GM12878 (cell line): ENCODE results near the gene STX10. TPM values are rescaled to one million over a fixed set of nuclear protein-coding genes. Genes with fewer than 3 reads are reported as not detected.

Experiments used
- ATF2 ChIP-seq: IDR thresholded peaks from 2 replicates; pipeline ENCODE4 v1.6.1; 2012; ENCODE audit warnings: low read length, inconsistent platforms
- BHLHE40 ChIP-seq, 2 experiments: fragments of 450-650 bp in 1 of 2; IDR thresholded peaks; 2 replicates each; pipeline ENCODE4 v1.6.1; 2011 to 2017; ENCODE audit warnings: low read depth in 2 of 2, borderline replicate concordance in 1 of 2, improper control_type of control experiment in 1 of 2, low read length in 1 of 2, mild to moderate bottlenecking in 1 of 2
- CEBPZ ChIP-seq: fragments of 150-350 bp; IDR thresholded peaks from 2 replicates; pipeline ENCODE4 v1.6.1; 2016; ENCODE audit warnings: low read depth, low read length
- CHD1 ChIP-seq: IDR thresholded peaks from 2 replicates; pipeline ENCODE4 v1.6.1; 2012; ENCODE audit warnings: low read depth, low read length, improper control_type of control experiment
- CHD2 ChIP-seq: IDR thresholded peaks from 2 replicates; pipeline ENCODE4 v1.6.1; 2011; ENCODE audit warnings: low read depth, low read length, improper control_type of control experiment, borderline replicate concordance
- CTCF ChIP-seq, 3 experiments: IDR thresholded peaks in 2 of 3; conservative IDR thresholded peaks in 1 of 3; 2 replicates each; pipeline ENCODE4 v1.5.1; 2011; ENCODE audit warnings: low read depth in 3 of 3, low read length in 3 of 3, mild to moderate bottlenecking in 3 of 3, control low read depth in 2 of 3, moderate library complexity in 2 of 3, inconsistent platforms in 1 of 3, mixed read lengths in 1 of 3; ENCODE audit not compliant: control insufficient read depth in 2 of 3, insufficient read depth in 1 of 3; ENCODE audit errors: extremely low read depth in 1 of 3
- GATAD2B ChIP-seq: fragments of 450-650 bp; conservative IDR thresholded peaks from 2 replicates; pipeline ENCODE4 v1.6.1; 2017; ENCODE audit warnings: low read depth, mild to moderate bottlenecking, moderate library complexity
- IKZF2 ChIP-seq, 2 experiments: fragments of 450-650 bp; IDR thresholded peaks; 2 replicates each; pipeline ENCODE4 v1.6.1; 2017; ENCODE audit warnings: mild to moderate bottlenecking in 2 of 2, moderate library complexity in 2 of 2
- JUNB ChIP-seq: IDR thresholded peaks from 2 replicates; pipeline ENCODE4 v1.6.1; 2016; ENCODE audit warnings: antibody characterized with exemption, mild to moderate bottlenecking
- KDM1A ChIP-seq: fragments of 200-600 bp; sonication (generic); IDR thresholded peaks from 2 replicates; pipeline ENCODE4 v1.6.1; 2016; ENCODE audit warnings: borderline replicate concordance
- MEF2B ChIP-seq: fragments of 450-650 bp; IDR thresholded peaks from 2 replicates; pipeline ENCODE4 v1.6.1; 2018; ENCODE audit warnings: mild to moderate bottlenecking, moderate library complexity; ENCODE audit not compliant: partially characterized antibody, poor library complexity, severe bottlenecking
- NFYA ChIP-seq: IDR thresholded peaks from 2 replicates; pipeline ENCODE4 v1.6.1; 2011; ENCODE audit warnings: low read depth, mild to moderate bottlenecking, low read length, improper control_type of control experiment, borderline replicate concordance
- PBX3 ChIP-seq: IDR thresholded peaks from 2 replicates; pipeline ENCODE4 v1.6.1; 2011; ENCODE audit warnings: mild to moderate bottlenecking, low read depth, low read length, moderate library complexity; ENCODE audit not compliant: insufficient replicate concordance
- RAD21 ChIP-seq: IDR thresholded peaks from 2 replicates; pipeline ENCODE4 v1.6.1; 2011; ENCODE audit warnings: mild to moderate bottlenecking, low read depth, low read length, moderate library complexity; ENCODE audit not compliant: insufficient read depth
- SMC3 ChIP-seq: IDR thresholded peaks from 2 replicates; pipeline ENCODE4 v1.6.1; 2011; ENCODE audit warnings: low read length, improper control_type of control experiment, borderline replicate concordance
- TBL1XR1 ChIP-seq: IDR thresholded peaks from 2 replicates; pipeline ENCODE4 v1.6.1; 2012; ENCODE audit warnings: low read depth, low read length, improper control_type of control experiment
- ZBTB4 ChIP-seq: fragments of 450-650 bp; formaldehyde crosslinking; IDR thresholded peaks from 2 replicates; pipeline ENCODE4 v1.4.0; 2022; ENCODE audit warnings: mild to moderate bottlenecking, moderate library complexity
- ZNF207 ChIP-seq: fragments of 450-650 bp; IDR thresholded peaks from 2 replicates; pipeline ENCODE4 v1.6.1; 2014; ENCODE audit warnings: antibody characterized with exemption, mild to moderate bottlenecking, borderline replicate concordance
- polyA plus RNA-seq, 11 experiments: library from polyadenylated mRNA; depleted of rRNA in 4 of 11; unstranded in 6 of 11; stranded (reverse) in 5 of 11; fragments of >200 nt; fragmentation: Nextera tagmentation in 4 of 11; fragmentation: Illumina TruSeq in 1 of 11; extraction: Ambion mirVana in 4 of 11; extraction: Trizol in 1 of 11; gene quantifications; 1 replicate in 1 of 11; 2 replicates in 10 of 11; pipeline versions ENCODE4 v1.2.1 to v1.2.3, GENCODE V29; 2011 to 2016; ENCODE audit warnings: inconsistent platforms in 2 of 11, missing spikeins in 2 of 11, low read depth in 1 of 11
- total RNA-seq, 4 experiments: library from RNA; depleted of rRNA in 3 of 4; stranded (reverse); fragments of >200 nt in 3 of 4; fragmentation: Illumina TruSeq in 1 of 4; extraction: Trizol in 1 of 4; gene quantifications; 2 replicates each; pipeline versions ENCODE4 v1.2.1 to v1.2.3, GENCODE V29; 2013 to 2021

STX10 gene
- total and polyA plus RNA-seq, 10 of the 15 experiments (the other 5 are each of a cell fraction or from before 2014, with no cell fraction given): 0.56 to 76.1 (median 47.6) TPM

GRCh38 chr19:13152974-13153568 is 2.9 kb upstream of the STX10 start (continued):
- TF ChIP-seq ATF2: no peak
- peak in 1 of 2 experiments; percentile 60; a peak in 1 of 4 replicates for TF ChIP-seq IKZF2 (IDR thresholded peaks at IDR 0.05)
- TF ChIP-seq CEBPZ: no peak
- no peak for TF ChIP-seq RAD21
- peak; percentile 32 for TF ChIP-seq PBX3
- TF ChIP-seq MEF2B: peak; percentile 13
- peak; percentile 59 to 81 for TF ChIP-seq BHLHE40 (IDR thresholded peaks at IDR 0.05; ENCODE audit: borderline replicate concordance in 1 of 2, low read depth in 2 of 2, low read length in 1 of 2)
- no peak for TF ChIP-seq NFYA
- TF ChIP-seq SMC3: no peak
- TF ChIP-seq CHD1: no peak; the same call in 1 of the 2 replicates
- TF ChIP-seq KDM1A: no peak
- TF ChIP-seq ZBTB4 (CRISPR knock-in tag): no peak
- peak; percentile 25; the same call in 1 of the 2 replicates for TF ChIP-seq ZNF207
- TF ChIP-seq TBL1XR1: no peak; the same call in 1 of the 2 replicates
- TF ChIP-seq GATAD2B: peak; percentile 70
- TF ChIP-seq CHD2: no peak
- TF ChIP-seq CTCF (IDR thresholded peaks at IDR 0.05 in 2 of 3, conservative IDR thresholded peaks at IDR 0.05 in 1 of 3; ENCODE audit: control insufficient read depth in 2 of 3, extremely low read depth in 1 of 3, insufficient read depth in 1 of 3, low read depth in 3 of 3, low read length in 3 of 3): no peak; a peak in 2 of 6 replicates
- no peak for TF ChIP-seq JUNB
